Erythroblast (primary cell): ENCODE data around the gene SMOC2.

Source experiments
- GATA1 ChIP-seq: IDR thresholded peaks from 2 replicates; pipeline ENCODE4 v1.6.1; 2011; ENCODE audit warnings: low read depth, mild to moderate bottlenecking, control low read depth, low read length, moderate library complexity
- POLR2A ChIP-seq: IDR thresholded peaks from 2 replicates; pipeline ENCODE4 v1.6.1; 2011; ENCODE audit warnings: mild to moderate bottlenecking, low read length

DNA sequence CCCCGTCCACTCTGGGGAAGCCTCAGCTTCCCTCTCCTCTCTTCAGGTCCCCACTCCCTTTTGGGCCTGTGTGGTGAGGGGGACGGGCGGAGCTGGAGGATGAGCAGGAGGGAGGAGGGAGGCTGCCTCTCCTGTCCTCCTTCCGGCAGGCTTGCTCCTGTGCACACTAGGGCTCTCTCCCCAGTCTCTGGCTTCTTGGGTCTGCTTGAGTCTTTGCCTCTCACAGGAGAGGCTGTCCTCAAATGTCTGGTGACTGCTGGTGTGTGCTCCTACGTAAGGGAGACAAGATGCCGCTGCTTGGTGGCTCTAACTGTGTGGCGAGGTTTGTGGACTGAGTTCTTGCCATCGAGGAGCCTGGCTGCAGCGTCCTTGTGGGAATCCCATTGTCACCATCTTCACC, 8.8 kb upstream of the SMOC2 start:
- no peak for TF ChIP-seq POLR2A
- TF ChIP-seq GATA1, result no peak
